ENCODE results near the gene PTPRN2. TPM values are rescaled to one million over a fixed set of nuclear protein-coding genes. Genes with fewer than 3 reads are reported as not detected.

Gene PTPRN2
- total and polyA plus RNA-seq, 2 of the 13 experiments (the other 11 are each of a cell fraction or from before 2014, with no cell fraction given): 2.5 to 24.2 TPM

- WGBS (ENCODE audit: low lambda C conversion rate): 83% methylated on average over 14 of the region's 22 CpGs
- Histone ChIP-seq H3K27me3 (ENCODE audit: control insufficient read depth in 1 of 2, insufficient read depth in 2 of 2, low read length in 2 of 2) (no peaks in the 10 kb centered on the region), H3K79me2 (ENCODE audit: insufficient read depth, low read length) (no peaks in the 10 kb centered on the region), H3K9ac (ENCODE audit: insufficient read depth, low read depth, low read length) (no peak overlapping the region), H3K36me3 (replicated peaks in 1 of 2; ENCODE audit: control insufficient read depth in 1 of 2, insufficient read depth in 2 of 2, low read length in 2 of 2) (no peaks in the 10 kb centered on the region; a peak in 1 of 5 replicates), H3K4me2 (ENCODE audit: low read depth, low read length) (no peak overlapping the region), H4K20me1 (ENCODE audit: insufficient read depth, low read length) (no peaks in the 10 kb centered on the region), H3K4me1 (ENCODE audit: insufficient read depth, low read length) (no peaks in the 10 kb centered on the region), H2AFZ (ENCODE audit: low read length) (no peak overlapping the region), H3K27ac (ENCODE audit: extremely low read length, insufficient read depth, low read length) (no peak overlapping the region), H3K9me3 (ENCODE audit: low read length) (no peaks in the 10 kb centered on the region), H3K4me3 (replicated peaks in 1 of 3; ENCODE audit: insufficient read depth in 1 of 3, low read depth in 2 of 3, low read length in 3 of 3) (no peak overlapping the region)
- no peak for DNase-seq (ENCODE audit: low spot score)
- POLR2A ChIA-PET: no interaction called here
- CTCF ChIA-PET (ENCODE audit: low intra/inter-chr PET ratio, low total read pairs): no interaction called here
- intact Hi-C loops (cut with micrococcal nuclease; ENCODE audit: unreplicated experiment) (no loop called here), in situ Hi-C loops (cut with HindIII; ENCODE audit: extremely low pct_ligation_motif_present, low pct_unique_long_range_greater_than_20kb) (no loop called here)
- ATAC-seq: no peak
- FAIRE-seq: no peak
- no peak for TF ChIP-seq TFAP4 (IDR thresholded peaks at IDR 0.05; ENCODE audit: borderline replicate concordance, low read depth)
- no peak for TF ChIP-seq GATAD1 (CRISPR knock-in tag; IDR thresholded peaks at IDR 0.05)
- TF ChIP-seq GMEB2 (CRISPR knock-in tag; IDR thresholded peaks at IDR 0.05; ENCODE audit: low read depth): no peak
- no peak for TF ChIP-seq XBP1 (CRISPR knock-in tag; IDR thresholded peaks at IDR 0.05)
- no TSS peak for BruUV-seq (replicated peaks)
Measured at GRCh38 chr7:158125721-158126120, 461.9 kb downstream of the PTPRN2 start.

GRCh38 chr7:158125091-158125490 lies 462.5 kb downstream of the PTPRN2 start:
- CTCF ChIA-PET (ENCODE audit: low intra/inter-chr PET ratio, low total read pairs): no interaction called here
- TF ChIP-seq GRHL1 (CRISPR knock-in tag; conservative IDR thresholded peaks at IDR 0.05) (no peak), DPF2 (CRISPR knock-in tag; IDR thresholded peaks at IDR 0.05; ENCODE audit: borderline replicate concordance, low read depth) (no peak), ZNF34 (CRISPR knock-in tag; IDR thresholded peaks at IDR 0.05; ENCODE audit: borderline replicate concordance) (no peak), TFAP4 (IDR thresholded peaks at IDR 0.05; ENCODE audit: borderline replicate concordance, low read depth) (no peak), ZUFSP (CRISPR knock-in tag; IDR thresholded peaks at IDR 0.05; ENCODE audit: borderline replicate concordance) (no peak), ZNF430 (CRISPR knock-in tag; IDR thresholded peaks at IDR 0.05) (no peak), TMF1 (CRISPR knock-in tag; IDR thresholded peaks at IDR 0.05; ENCODE audit: low read depth) (no peak)

More at GRCh38 chr7:158125091-158125490, 462.5 kb downstream of the PTPRN2 start:
- DNase-seq (ENCODE audit: low spot score) (no peak), FAIRE-seq (no peak), ATAC-seq (no peak)
- H3K4me2 ChIP-seq (ENCODE audit: low read depth, low read length): no peak overlapping the region
- intact Hi-C loops (cut with micrococcal nuclease; ENCODE audit: unreplicated experiment): no loop called here
- H3K36me3 ChIP-seq (replicated peaks in 1 of 2; ENCODE audit: control insufficient read depth in 1 of 2, insufficient read depth in 2 of 2, low read length in 2 of 2): no peaks in the 10 kb centered on the region; a peak in 1 of 5 replicates
- 83% methylated on average over 13 of the region's 17 CpGs for WGBS (ENCODE audit: low lambda C conversion rate)
- H4K20me1 ChIP-seq (ENCODE audit: insufficient read depth, low read length): no peaks in the 10 kb centered on the region
- no peaks in the 10 kb centered on the region for H3K79me2 ChIP-seq (ENCODE audit: insufficient read depth, low read length)
- in situ Hi-C loops (cut with HindIII; ENCODE audit: extremely low pct_ligation_motif_present, low pct_unique_long_range_greater_than_20kb): no loop called here
- H2AFZ ChIP-seq (ENCODE audit: low read length): no peak overlapping the region
- POLR2A ChIA-PET: no interaction called here
- H3K27me3 ChIP-seq (ENCODE audit: control insufficient read depth in 1 of 2, insufficient read depth in 2 of 2, low read length in 2 of 2): no peaks in the 10 kb centered on the region
- H3K4me3 ChIP-seq (replicated peaks in 1 of 3; ENCODE audit: insufficient read depth in 1 of 3, low read depth in 2 of 3, low read length in 3 of 3): no peak overlapping the region
- H3K9me3 ChIP-seq (ENCODE audit: low read length): no peaks in the 10 kb centered on the region
- BruUV-seq (replicated peaks): no TSS peak
- no peaks in the 10 kb centered on the region for H3K4me1 ChIP-seq (ENCODE audit: insufficient read depth, low read length)
- no peak overlapping the region for H3K9ac ChIP-seq (ENCODE audit: insufficient read depth, low read depth, low read length)
- no peak overlapping the region for H3K27ac ChIP-seq (ENCODE audit: extremely low read length, insufficient read depth, low read length)
